HG02943 (cell line): Measurements from ENCODE around the gene CDC14A.

Source experiments
- ATAC-seq: cut with Tn5 transposase; IDR thresholded peaks from one replicate; pipeline ENCODE4 v1.9.1; 2021; ENCODE audit warnings: mild to moderate bottlenecking, low read depth, moderate library complexity; ENCODE audit not compliant: unreplicated experiment

Gene CDC14A

GRCh38 chr1:100476735-100477290 is 124.5 kb downstream of the CDC14A start:
- no peak for ATAC-seq

GRCh38 chr1:100478816-100479215 is 126.5 kb downstream of the CDC14A start:
- no peak for ATAC-seq

GRCh38 chr1:100479620-100480338 is 127.5 kb downstream of the CDC14A start:
- no peak for ATAC-seq

GRCh38 chr1:100481303-100481702 is 129.0 kb downstream of the CDC14A start:
- ATAC-seq, result no peak

- ATAC-seq, result no peak
Measured at GRCh38 chr1:100482167-100482566, 129.9 kb downstream of the CDC14A start.

- no peak for ATAC-seq
Measured at GRCh38 chr1:100482748-100483147, 130.4 kb downstream of the CDC14A start.

GRCh38 chr1:100483230-100483629 is 130.9 kb downstream of the CDC14A start:
- ATAC-seq, result no peak

- no peak for ATAC-seq
Measured at GRCh38 chr1:100485855-100486258, 133.6 kb downstream of the CDC14A start.

- ATAC-seq, result no peak
Measured at GRCh38 chr1:100494393-100495084, 142.2 kb downstream of the CDC14A start.

- ATAC-seq, result no peak
Measured at GRCh38 chr1:100496896-100497295, 144.6 kb downstream of the CDC14A start.

- no peak for ATAC-seq
Measured at GRCh38 chr1:100497796-100498195, 145.5 kb downstream of the CDC14A start.

- ATAC-seq, result no peak
Measured at GRCh38 chr1:100499194-100499811, 147.0 kb downstream of the CDC14A start.

- no peak for ATAC-seq
Measured at GRCh38 chr1:100502052-100502792, 149.9 kb downstream of the CDC14A start.

- ATAC-seq, result no peak
Measured at GRCh38 chr1:100506217-100506616, 153.9 kb downstream of the CDC14A start.

- no peak for ATAC-seq
Measured at GRCh38 chr1:100510451-100510850, 158.1 kb downstream of the CDC14A start.

GRCh38 chr1:100511058-100511457 is 158.8 kb downstream of the CDC14A start:
- ATAC-seq, result no peak

GRCh38 chr1:100511773-100512172 is 159.5 kb downstream of the CDC14A start:
- ATAC-seq, result no peak

GRCh38 chr1:100512803-100513352 is 160.6 kb downstream of the CDC14A start:
- ATAC-seq, result no peak

- no peak for ATAC-seq
Measured at GRCh38 chr1:100516857-100517256, 164.6 kb downstream of the CDC14A start.

- no peak for ATAC-seq
Measured at GRCh38 chr1:100517515-100517914, 165.2 kb downstream of the CDC14A start.
